COLO668 (cell line): ENCODE data around the gene DPH1.

Source experiments
- DNase-seq: peaks from one replicate; lab custom pipeline; 2025; ENCODE audit not compliant: unreplicated experiment; lab: John Stamatoyannopoulos, UW

Gene DPH1

GRCh38 chr17:2025622-2026309, 4.2 kb upstream of the DPH1 start:
- DNase-seq = peak; percentile 67

- DNase-seq = no peak
Observed at GRCh38 chr17:2027528-2028233, 2.3 kb upstream of the DPH1 start.

DNA sequence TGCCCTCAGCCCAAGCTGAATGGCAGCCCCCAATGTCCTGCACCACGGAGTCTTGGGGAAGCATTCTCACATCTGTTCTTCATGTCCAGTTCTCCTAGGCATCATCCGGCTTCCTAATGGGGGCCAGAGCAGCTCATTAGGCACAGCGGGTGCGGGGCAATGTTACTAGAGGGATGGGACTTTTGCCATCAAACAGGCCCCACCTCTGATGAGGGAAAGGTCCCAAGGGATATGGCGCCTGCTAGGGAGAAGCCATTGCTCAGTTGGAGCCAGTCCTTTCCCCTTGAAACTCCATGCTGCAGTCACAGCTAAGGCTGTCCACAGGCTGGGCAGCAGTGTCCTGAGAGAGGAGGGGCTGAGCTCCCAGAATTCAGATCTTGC, 1.7 kb upstream of the DPH1 start:
- DNase-seq = no peak

- DNase-seq = no peak
Observed at GRCh38 chr17:2028737-2029136, 1.2 kb upstream of the DPH1 start.

GRCh38 chr17:2030779-2031163, 818 bp downstream of the DPH1 start:
- DNase-seq = no peak

DNA sequence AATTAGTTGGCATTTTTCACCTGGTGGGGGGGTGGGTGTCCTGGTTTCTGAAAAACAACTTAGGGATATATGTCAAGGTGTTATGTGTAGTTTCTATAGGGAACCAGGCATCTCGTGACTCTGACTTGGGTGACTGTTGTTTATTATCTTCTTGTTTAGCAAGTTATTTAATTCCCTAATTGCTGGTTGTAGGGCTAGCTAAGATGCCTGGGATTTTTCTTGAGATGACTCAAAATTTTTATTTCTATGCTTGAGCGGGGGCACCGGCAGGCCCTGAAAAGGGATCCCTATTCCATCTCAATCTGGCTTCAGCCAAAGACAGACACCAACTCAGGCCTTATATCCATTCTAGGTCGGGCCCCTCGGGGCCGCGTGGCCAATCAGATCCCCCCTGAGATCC, 3.2 kb downstream of the DPH1 start:
- no peak for DNase-seq

- DNase-seq = no peak
Observed at GRCh38 chr17:2034157-2034556, 4.2 kb downstream of the DPH1 start.

DNA sequence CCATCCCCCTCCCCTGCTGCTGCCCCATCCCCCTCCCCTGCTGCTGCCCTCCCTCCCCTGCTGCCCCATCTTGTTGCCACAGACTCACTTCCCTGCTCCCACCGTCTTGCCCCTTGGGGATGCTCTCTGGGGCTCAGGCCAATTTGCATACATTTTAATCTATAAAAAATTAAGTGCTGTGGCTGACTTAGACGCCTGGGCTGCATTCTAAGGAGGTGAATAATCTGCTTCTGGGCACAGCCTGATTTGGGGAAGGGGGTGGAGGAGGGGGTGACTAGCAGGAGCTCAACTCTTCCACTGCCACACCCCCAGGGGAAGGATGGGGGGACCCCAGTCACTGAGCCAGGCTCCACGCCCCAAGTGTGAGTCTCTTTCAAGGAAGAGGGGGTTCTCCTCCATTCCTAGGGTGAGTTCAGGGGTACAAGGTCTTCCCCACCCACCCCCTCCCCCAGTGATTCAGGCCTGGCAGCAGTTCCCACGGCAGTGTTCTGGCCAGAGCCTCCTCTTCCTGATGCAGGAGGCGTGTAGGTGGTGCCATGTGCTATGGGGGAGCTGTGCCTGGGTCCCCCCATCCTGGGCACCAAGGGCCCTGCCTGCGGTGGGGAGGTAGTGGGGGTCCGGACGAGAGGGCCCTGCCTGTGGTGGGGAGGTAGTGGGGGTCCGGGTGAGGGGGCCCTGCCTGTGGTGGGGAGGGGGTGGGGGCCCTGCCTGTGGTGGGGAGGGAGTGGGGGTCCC, 5.0 kb downstream of the DPH1 start:
- DNase-seq = no peak

- DNase-seq = no peak
Observed at GRCh38 chr17:2035541-2036488, 5.9 kb downstream of the DPH1 start.

- no peak for DNase-seq
Observed at GRCh38 chr17:2037155-2037554, 7.2 kb downstream of the DPH1 start.

DNA sequence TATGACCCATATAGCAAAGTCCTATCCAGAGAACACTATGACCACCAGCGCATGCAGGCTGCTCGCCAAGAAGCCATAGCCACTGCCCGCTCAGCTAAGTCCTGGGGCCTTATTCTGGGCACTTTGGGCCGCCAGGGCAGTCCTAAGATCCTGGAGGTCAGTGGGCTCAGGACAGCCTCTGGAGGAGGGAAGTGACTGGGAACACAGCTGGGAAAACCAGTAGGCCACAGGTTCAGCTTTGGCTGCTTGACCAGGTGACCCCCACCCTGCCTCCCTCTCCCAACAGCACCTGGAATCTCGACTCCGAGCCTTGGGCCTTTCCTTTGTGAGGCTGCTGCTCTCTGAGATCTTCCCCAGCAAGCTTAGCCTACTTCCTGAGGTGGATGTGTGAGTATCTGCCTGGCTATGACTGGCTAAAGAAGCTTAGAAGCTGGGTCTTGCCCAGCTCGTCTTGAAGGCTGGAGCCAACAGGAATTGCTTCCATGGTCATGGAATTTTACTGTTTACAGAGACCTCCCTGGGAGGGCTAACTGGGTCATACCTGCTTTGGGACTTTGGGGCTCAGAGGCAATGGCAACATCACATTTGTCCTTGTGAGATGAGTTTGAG, 10.4 kb downstream of the DPH1 start:
- no peak for DNase-seq

DNA sequence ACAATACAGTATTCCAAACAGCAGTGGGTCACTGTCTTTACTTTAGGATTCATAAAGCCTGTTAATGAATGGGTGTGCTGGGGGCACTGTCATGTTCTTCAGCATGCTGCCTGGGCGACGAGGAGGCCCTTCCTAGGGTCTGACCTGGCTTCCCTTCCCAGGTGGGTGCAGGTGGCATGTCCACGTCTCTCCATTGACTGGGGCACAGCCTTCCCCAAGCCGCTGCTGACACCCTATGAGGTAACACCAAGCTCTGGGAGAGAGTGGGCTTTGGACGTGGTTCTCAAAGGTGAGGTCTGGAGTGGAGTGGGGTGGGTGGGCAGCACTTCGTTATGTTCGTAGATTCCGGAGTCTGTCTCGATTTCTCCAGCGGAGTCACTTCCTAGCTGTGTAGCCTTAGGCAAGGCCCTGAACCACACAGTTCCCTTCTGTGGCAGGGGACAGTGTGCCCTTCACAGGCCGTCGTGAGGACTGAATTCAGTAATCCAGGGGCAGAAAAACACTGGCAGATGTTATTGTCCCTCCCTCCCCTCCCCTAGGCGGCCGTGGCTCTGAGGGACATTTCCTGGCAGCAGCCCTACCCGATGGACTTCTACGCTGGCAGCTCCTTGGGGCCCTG, 11.1 kb downstream of the DPH1 start:
- no peak for DNase-seq

DNA sequence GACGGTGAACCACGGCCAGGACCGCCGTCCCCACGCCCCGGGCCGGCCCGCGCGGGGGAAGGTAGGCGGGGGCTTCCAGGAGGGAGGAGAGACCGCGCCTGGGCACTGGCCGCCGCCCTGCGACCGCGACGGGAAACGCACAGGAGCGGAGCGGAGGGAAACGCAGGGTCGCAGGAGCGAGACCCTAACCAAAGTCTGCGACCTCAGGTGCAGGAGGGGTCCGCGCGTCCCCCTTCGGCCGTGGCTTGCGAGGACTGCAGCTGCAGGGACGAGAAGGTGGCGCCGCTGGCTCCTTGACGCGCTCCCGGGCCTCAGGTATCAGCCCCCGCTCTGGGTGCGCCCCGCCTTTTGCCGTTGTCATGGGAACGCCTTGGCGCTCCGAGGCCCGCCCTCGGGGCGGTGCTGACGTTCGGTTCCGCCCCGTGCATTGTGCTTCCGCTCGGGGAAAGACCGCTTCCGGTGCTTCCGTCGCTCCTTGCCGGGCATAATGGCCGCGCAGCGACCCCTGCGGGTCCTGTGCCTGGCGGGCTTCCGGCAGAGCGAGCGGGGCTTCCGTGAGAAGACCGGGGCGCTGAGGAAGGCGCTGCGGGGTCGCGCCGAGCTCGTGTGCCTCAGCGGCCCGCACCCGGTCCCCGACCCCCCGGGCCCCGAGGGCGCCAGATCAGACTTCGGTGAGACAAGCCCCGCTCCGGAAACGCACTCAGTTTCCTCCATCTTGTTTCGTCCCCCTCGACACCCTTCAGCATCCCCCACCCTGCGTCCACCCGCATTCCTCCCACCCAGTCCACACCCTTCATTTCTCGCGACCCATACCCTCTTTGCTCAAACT, 11.8 kb downstream of the DPH1 start, which contains the start of gene OVCA2:
TSS of gene OVCA2 (plus strand) at position 462 of the 829 bp plus-strand sequence. CDS start at position 488, 26 bp downstream.
- peak; percentile 93 for DNase-seq

DNA sequence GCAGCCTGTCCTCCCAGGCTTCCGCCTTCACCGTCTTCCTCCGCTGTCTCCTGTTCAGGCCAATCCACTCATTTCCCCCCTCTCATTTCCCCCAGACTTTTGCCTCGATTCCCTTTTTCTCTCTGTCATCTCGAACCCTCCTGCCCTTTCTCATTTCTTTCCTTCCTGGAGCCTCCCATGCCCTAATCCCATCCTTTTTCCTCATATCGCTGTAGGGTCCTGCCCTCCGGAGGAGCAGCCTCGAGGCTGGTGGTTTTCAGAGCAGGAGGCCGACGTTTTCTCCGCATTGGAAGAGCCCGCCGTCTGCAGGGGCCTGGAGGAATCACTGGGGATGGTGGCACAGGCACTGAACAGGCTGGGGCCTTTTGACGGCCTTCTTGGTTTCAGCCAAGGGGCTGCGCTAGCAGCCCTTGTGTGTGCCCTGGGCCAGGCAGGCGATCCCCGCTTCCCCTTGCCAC, 12.5 kb downstream of the DPH1 start:
- DNase-seq = peak; percentile 25

DNA sequence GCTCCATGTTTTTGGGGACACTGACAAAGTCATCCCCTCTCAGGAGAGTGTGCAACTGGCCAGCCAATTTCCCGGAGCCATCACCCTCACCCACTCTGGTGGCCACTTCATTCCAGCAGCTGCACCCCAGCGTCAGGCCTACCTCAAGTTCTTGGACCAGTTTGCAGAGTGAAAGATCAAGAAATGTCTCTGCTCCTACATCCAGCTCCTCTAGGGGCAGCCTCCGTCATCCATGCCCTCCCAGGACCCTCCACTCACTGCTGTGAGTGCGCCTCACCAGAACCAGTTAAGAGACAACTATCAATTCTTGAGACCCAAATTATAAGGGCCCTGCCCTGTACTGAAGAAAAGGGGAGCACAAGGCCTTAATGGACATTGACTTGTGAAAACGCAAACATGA, 13.0 kb downstream of the DPH1 start:
- no peak for DNase-seq

DNA sequence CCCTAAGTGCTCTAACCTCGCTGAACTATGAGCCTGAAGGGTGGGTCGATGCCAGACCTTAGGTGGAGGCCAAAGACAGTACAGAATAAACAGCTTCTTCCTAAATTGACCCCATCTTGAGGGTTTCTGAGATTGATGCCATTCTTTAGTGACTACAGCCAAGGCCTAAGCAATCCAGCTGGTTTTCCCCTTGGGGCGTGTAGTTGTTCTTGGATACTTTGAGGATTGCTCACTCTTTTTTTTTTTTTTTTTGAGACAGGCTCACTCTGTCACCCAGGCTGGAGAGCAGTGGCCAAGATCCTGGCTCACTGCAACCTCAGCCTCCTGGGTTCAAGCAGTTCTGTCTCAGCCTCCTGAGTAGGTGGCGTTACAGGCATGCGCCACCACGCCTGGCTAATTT, 13.8 kb downstream of the DPH1 start:
- DNase-seq = no peak

DNA sequence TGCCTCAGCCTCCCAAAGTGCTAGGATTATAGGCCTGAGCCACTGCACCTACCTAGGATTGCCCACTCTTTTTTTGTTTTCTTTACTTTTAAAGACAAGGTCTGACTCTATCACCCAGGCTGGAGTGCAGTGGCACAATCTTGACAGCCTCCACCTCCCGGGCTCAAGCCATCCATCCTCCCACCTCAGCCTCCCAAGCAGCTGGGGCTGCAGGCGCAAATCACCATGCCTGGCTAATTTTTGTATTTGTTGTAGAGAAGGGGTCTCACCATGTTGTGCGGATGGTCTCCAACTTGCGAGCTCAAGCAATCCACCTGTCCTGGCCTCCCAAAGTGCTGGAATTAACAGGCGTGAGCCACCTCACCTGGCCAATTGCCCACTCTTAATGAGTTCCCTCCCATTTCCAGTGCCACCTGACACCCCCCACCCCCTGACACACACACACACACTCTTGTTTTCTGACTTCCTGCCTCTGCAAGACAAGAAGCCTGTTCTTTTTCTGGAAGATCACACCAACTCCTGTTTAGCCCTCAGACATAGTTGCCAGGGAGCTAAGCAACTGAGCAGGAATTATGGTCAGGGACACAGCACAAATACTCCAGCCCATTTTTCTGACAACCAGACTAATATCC, 14.4 kb downstream of the DPH1 start:
- no peak for DNase-seq

DNA sequence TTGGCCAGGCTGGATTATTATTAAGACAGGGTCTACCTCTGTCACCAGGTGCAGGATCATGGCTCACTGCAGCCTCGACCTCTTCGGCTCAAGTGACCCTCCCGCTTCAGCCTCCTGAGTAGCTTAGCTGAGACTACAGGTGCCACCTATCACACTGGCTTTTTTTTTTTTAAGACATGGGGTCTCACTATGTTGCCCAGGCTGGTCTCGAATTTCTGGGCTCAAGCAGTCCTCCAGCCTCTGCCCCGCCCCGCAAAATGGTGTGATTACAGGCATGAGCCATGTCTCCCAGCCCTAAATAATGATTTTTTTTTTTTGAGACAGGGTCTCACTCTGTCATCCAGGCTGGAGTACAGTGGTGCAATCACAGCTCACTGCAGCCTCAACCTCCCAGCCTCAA, 17.6 kb downstream of the DPH1 start:
- no peak for DNase-seq

GRCh38 chr17:2048805-2049204, 18.9 kb downstream of the DPH1 start:
- DNase-seq = no peak
